ENCODE data around the gene FAM13C.
"Not testable (repeated sequence)": the region's sequence is repeated elsewhere in the genome, so short reads cannot be mapped to it uniquely, and the experiment has no call there.

FAM13C gene

DNA sequence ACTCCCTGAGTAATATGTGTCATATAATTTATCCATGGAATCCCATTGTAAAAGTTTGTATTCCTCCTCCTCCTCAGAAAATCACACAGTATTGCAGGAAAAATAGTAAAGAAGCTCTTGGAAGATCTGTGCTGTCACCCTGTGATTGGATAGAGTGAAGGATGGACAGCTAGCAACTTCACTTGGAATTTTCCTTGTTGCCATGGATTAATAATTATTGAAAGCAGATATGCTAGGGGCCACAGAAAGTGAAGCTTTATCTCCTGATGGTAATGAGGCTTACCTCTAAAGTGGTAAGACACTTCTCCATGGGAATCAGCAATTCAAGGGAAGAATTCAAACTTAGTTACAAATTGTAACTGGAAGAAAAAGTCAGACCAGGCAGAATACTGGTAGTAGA, 137.1 kb downstream of the FAM13C start:
- DNase-seq, result no peak

DNA sequence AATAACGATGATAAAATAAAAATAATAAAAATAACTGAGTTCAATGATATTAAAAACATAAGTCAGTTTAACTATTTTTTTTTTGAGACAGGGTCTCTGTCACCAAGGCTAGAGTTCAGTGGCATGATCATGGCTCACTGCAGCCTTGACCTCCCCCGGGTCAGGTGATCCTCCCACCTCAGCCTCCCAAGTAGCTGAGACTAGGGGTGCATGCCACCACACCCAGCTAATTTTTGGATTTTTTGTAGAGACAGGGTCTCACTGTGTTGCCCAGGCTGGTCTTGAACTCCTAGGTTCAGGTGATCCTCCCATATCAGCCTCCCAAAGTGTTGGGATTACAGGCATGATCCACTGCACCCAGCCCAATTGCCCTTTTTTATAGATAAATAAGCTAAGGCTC, 138.8 kb downstream of the FAM13C start:
- DNase-seq, result not testable (repeated sequence)

DNA sequence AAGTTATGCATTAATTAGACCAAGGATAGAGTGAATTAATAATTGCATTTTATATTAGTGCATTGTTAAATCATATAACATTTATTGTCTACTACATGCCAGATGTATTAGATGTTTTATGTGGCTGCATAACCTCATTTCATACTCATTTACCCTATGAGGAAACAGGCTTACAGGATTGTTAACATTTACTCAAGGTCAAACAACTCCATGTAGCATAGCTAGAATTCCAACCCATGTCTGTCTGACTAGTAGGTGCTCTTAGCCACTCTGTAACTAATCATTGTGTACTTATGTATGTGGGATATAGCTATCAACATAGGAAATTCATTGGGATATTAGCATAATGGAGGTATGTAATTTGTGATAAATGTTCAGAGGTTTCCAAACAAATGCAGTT, 139.6 kb downstream of the FAM13C start:
- DNase-seq, result no peak

DNA sequence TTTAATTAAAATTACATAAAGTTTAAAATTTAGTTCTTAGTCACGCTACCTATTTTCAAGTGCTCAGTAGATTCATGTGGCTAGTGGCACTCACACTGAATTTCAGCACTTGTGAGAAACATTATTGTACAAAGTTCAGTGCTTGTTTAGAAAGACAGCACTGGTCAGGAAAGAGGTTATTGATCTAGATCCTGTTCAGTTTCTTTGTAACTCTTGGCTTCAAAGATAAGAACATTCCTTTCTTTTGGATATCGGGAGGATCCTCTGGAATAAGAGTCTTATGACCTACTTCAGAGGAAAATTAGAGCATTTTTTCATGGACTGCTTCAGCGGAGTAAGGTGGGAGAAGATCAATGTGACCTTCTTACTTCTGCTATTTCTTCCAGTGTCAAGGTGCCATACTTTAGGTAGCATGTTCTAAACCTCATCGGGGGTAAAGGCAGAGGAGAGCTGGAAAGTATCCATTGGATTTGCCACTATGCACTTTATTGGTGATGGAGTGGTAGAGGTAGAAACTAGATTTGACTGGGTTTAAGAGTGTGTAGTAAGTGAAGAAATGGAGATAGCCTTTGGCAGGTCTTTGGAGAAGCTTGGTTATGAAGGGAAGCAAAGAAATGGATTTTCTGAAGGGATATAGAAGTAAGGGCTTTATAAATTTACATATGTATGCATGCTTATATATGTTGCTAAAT, 146.0 kb downstream of the FAM13C start:
- DNase-seq, result no peak

DNA sequence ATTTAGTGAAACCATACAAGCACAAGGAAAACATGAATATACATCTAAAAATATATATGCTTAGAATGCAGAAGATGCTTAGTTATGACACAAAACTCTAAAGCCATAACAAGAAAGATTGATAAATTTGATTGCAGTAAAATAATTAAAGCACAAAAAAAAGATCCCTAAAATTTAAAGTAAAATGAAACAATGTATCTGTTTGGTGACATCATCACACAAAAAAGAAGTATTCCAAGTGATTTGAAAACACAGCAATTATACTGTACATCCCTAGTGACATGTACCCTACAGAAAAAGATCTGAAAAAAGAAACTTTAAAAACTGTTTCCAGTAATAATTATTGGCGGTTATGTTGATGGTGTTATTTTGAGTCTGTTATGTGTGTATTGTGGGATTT, 148.2 kb downstream of the FAM13C start:
- no peak for DNase-seq

DNA sequence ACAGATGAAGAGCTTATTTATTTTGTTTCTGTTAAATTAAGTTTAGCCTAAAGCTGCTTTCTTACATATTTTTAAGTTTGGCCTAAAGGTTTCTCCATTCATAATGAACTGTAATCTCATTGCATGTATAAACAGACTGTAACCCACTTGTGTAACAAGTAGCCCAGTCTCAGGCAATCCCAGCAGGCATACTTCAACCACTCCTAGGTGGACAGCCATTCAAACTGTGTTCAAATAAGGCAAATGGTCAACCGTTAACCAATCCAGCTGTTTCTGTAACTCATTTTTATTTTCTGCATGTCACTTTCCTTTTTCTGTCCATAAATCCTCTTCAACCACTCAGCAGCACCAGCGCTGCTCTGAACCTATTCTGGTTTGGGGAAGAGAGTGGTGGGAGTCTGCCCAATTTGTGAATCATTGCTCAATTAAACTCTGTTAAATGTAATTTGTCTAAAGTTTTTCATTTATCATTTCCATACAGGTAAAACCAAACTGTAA, 150.0 kb downstream of the FAM13C start:
- no peak for DNase-seq

DNA sequence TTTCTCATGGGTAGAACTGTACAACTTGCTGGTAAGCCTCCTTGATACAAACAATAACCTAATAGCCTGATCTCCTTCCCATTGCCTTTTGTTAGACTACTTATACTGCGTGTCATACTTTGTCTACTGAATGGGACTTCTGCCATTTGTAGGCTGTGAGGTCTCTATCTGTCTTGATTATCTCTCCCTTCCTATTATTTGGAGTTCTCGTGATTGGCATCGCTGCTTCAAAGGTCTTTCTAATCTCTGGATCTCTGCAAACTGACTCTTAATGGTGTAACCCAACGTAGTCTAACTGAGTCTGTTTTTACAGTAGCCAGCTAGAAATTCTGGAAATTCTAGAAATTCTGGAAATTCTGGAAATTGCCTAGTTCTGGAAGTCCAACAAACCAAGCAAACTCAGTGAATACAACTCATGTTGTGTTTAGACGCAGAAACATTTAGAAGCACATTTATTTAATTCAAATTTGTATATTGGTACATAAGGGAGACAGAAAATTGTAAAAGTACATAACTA, 156.1 kb downstream of the FAM13C start:
- no peak for DNase-seq

Measured in NCI-H1092 treated with DMSO at 0.1 percent for 48 hours (cell line).